Suprapubic skin (tissue), 4 donors: ENCODE results near the gene ACP1. TPM values are rescaled to one million over a fixed set of nuclear protein-coding genes. Genes with fewer than 3 reads are reported as not detected.

Experiments
- DNase-seq, 2 donors: peaks; one replicate each; pipeline ENCODE4 v3.0.0-alpha.2; 2019; ENCODE audit warnings: low spot score in 2 of 2
- H3K27ac ChIP-seq: fragments of 200-600 bp; sonication (generic); one replicate; pipeline ENCODE4 v1.5.1; 2019
- H3K27me3 ChIP-seq: fragments of 200-600 bp; sonication (generic); one replicate; pipeline ENCODE4 v1.5.1; 2019
- H3K36me3 ChIP-seq: fragments of 200-600 bp; sonication (generic); one replicate; pipeline ENCODE4 v1.5.1; 2019
- H3K4me1 ChIP-seq: fragments of 200-600 bp; sonication (generic); one replicate; pipeline ENCODE4 v1.5.1; 2019
- H3K4me3 ChIP-seq: fragments of 200-600 bp; sonication (generic); one replicate; pipeline ENCODE4 v1.5.1; 2019; ENCODE audit warnings: mild to moderate bottlenecking
- H3K9me3 ChIP-seq: fragments of 200-600 bp; sonication (generic); one replicate; pipeline ENCODE4 v1.5.1; 2019
- EP300 ChIP-seq: sonication (generic); formaldehyde crosslinking; IDR thresholded peaks from one replicate; pipeline ENCODE4 v1.6.1; 2017; ENCODE audit warnings: antibody characterized with exemption
- POLR2A ChIP-seq, 2 donors: fragments of 450-650 bp; IDR thresholded peaks; one replicate each; pipeline ENCODE4 v1.6.1; 2017; ENCODE audit warnings: antibody characterized with exemption in 2 of 2, mild to moderate bottlenecking in 2 of 2, moderate library complexity in 2 of 2
- POLR2AphosphoS5 ChIP-seq, 3 donors: sonication (generic); formaldehyde crosslinking; IDR thresholded peaks; one replicate each; pipeline ENCODE4 v1.6.1; 2017; ENCODE audit warnings: antibody characterized with exemption in 3 of 3
- WGBS: methylation state at CpG from one replicate; pipeline ENCODE4 v1.1.5; 2018; 5-methylcytosine and 5-hydroxymethylcytosine counted together
- total RNA-seq, 4 donors: library from RNA; depleted of rRNA; stranded (reverse); fragments of >200 nt; gene quantifications; one replicate each; pipeline ENCODE4 v1.1.0, GENCODE V29; 2016
- TF ChIP-seq, protein P1 (sequence below), 2 donors: fragments of 200-600 bp in 1 of 2; fragments of 450-650 bp in 1 of 2; sonication (generic) in 1 of 2; IDR thresholded peaks; one replicate each; pipeline ENCODE4 v1.5.1; 2016 to 2019; ENCODE audit warnings: antibody characterized with exemption in 2 of 2, mild to moderate bottlenecking in 1 of 2, moderate library complexity in 1 of 2

ACP1 gene
- total RNA-seq, 4 donors from 2014 or later = 72.4 to 90.8 (median 73.0) TPM

GRCh38 chr2:284896-285492, 20.2 kb downstream of the ACP1 start:
- DNase-seq = no peak
- Histone ChIP-seq H3K4me1 (peaks cover 29% of the 10 kb centered on the region), H3K27me3 (peaks cover 33% of the 10 kb centered on the region), H3K36me3 (peaks cover 24% of the 10 kb centered on the region), H3K4me3 (no peak overlapping the region), H3K27ac (peak overlapping the region; percentile 13), H3K9me3 (no peaks in the 10 kb centered on the region)
- TF ChIP-seq EP300 (no peak), POLR2AphosphoS5 (IDR thresholded peaks at IDR 0.05) (no peak), POLR2A (IDR thresholded peaks at IDR 0.05) (no peak)
- TF ChIP-seq, protein P1, sequence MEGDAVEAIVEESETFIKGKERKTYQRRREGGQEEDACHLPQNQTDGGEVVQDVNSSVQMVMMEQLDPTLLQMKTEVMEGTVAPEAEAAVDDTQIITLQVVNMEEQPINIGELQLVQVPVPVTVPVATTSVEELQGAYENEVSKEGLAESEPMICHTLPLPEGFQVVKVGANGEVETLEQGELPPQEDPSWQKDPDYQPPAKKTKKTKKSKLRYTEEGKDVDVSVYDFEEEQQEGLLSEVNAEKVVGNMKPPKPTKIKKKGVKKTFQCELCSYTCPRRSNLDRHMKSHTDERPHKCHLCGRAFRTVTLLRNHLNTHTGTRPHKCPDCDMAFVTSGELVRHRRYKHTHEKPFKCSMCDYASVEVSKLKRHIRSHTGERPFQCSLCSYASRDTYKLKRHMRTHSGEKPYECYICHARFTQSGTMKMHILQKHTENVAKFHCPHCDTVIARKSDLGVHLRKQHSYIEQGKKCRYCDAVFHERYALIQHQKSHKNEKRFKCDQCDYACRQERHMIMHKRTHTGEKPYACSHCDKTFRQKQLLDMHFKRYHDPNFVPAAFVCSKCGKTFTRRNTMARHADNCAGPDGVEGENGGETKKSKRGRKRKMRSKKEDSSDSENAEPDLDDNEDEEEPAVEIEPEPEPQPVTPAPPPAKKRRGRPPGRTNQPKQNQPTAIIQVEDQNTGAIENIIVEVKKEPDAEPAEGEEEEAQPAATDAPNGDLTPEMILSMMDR (IDR thresholded peaks at IDR 0.05) = no peak
- WGBS = 85% methylated on average over 13 of the region's 13 CpGs

DNA sequence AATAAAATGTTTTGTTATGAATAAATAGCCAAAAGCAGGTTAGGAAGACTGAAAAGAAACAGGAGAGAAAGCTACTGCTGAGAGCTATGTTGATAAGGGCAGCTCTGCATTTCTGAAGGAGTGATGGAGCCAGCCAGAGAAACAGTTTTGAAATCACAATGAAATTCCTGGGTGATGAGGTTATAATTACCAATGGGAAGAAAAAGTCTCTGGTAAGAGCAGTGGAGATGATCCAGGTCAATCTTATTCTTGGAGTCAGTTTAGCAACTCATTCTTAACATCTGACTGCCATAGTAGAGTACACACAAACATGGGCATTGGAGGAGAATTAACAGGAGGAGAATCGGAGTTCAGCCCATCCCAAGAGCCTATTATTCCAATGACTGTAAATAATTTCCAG, 20.8 kb downstream of the ACP1 start:
- peaks cover 34% of the 10 kb centered on the region for H3K27me3 ChIP-seq
- no peak for DNase-seq
- no peaks in the 10 kb centered on the region for H3K9me3 ChIP-seq
- peaks cover 32% of the 10 kb centered on the region for H3K4me1 ChIP-seq
- no peak overlapping the region for H3K27ac ChIP-seq
- TF ChIP-seq, protein P1 (IDR thresholded peaks at IDR 0.05) = no peak
- TF ChIP-seq POLR2AphosphoS5 (IDR thresholded peaks at IDR 0.05) (no peak), EP300 (no peak), POLR2A (IDR thresholded peaks at IDR 0.05) (no peak)
- H3K4me3 ChIP-seq = peak overlapping the region; percentile 61
- 64% methylated on average over 1 of the region's 1 CpG for WGBS
- peaks cover 19% of the 10 kb centered on the region for H3K36me3 ChIP-seq

DNA sequence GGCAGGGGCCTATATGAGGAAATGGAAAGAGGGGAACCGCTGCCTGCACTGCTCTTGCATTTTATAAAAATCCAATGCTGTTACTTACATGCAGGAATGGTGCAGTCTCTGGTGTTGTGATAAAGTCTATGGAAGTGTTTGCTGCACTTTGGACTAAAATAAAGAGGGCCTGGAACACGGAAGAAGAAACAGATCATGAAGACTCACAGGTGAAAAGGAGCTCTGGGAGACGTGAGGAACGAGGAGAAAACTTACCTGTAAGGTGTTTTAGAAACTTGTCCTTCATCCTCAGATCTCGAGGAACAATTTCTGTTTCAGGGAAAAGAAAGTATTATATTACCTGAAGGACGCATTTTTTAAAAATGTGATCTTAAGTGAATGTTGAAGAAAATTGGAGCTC, 21.3 kb downstream of the ACP1 start:
- Histone ChIP-seq H3K27ac (no peak overlapping the region), H3K27me3 (peaks cover 34% of the 10 kb centered on the region), H3K9me3 (no peaks in the 10 kb centered on the region), H3K36me3 (peaks cover 14% of the 10 kb centered on the region), H3K4me1 (peaks cover 32% of the 10 kb centered on the region), H3K4me3 (peak overlapping the region; percentile 61)
- 85% methylated on average over 6 of the region's 6 CpGs for WGBS
- no peak for TF ChIP-seq POLR2AphosphoS5 (IDR thresholded peaks at IDR 0.05)
- TF ChIP-seq, protein P1 (IDR thresholded peaks at IDR 0.05) = no peak
- TF ChIP-seq POLR2A (IDR thresholded peaks at IDR 0.05) = no peak
- no peak for TF ChIP-seq EP300
- DNase-seq = no peak

GRCh38 chr2:286774-287392, 22.1 kb downstream of the ACP1 start:
- TF ChIP-seq, protein P1 (IDR thresholded peaks at IDR 0.05) = no peak
- no peak for TF ChIP-seq POLR2A (IDR thresholded peaks at IDR 0.05)
- TF ChIP-seq POLR2AphosphoS5 (IDR thresholded peaks at IDR 0.05) = no peak
- TF ChIP-seq EP300 = no peak
- no peaks in the 10 kb centered on the region for H3K9me3 ChIP-seq
- H3K4me1 ChIP-seq = peaks cover 32% of the 10 kb centered on the region
- H3K36me3 ChIP-seq = peaks cover 5% of the 10 kb centered on the region
- 40% methylated on average over 20 of the region's 20 CpGs for WGBS
- H3K4me3 ChIP-seq = peak overlapping the region; percentile 61
- peaks cover 34% of the 10 kb centered on the region for H3K27me3 ChIP-seq
- H3K27ac ChIP-seq = no peak overlapping the region
- DNase-seq = no peak

- Histone ChIP-seq H3K27ac (peak overlapping the region; percentile 81), H3K27me3 (peaks cover 34% of the 10 kb centered on the region), H3K9me3 (no peaks in the 10 kb centered on the region), H3K4me3 (peak overlapping the region; percentile 61), H3K4me1 (peaks cover 32% of the 10 kb centered on the region), H3K36me3 (no peaks in the 10 kb centered on the region)
- TF ChIP-seq, protein P1 (IDR thresholded peaks at IDR 0.05) = no peak
- TF ChIP-seq EP300 (no peak), POLR2A (IDR thresholded peaks at IDR 0.05) (no peak), POLR2AphosphoS5 (IDR thresholded peaks at IDR 0.05) (no peak)
- 0% methylated on average over 2 of the region's 46 CpGs for WGBS
- no peak for DNase-seq
Observed at GRCh38 chr2:287471-287885, 22.7 kb downstream of the ACP1 start.
